HEK293 (cell line): ENCODE measurements around the gene BRD1.
"Not testable (repeated sequence)": the region's sequence is repeated elsewhere in the genome, so short reads cannot be mapped to it uniquely, and the experiment has no call there.

Source experiments
- CTCF ChIA-PET: fragments of 350-600 bp; formaldehyde crosslinking; extraction: SDS; loops from one replicate; lab custom pipeline; 2021; ENCODE audit warnings: antibody characterized with exemption; lab: Yijun Ruan, JAX
- POLR2A ChIA-PET: fragments of 300-600 bp; formaldehyde crosslinking; extraction: SDS; loops from one replicate; lab custom pipeline; 2020; ENCODE audit warnings: antibody characterized with exemption, inconsistent platforms; lab: Yijun Ruan, JAX
- H3K27ac ChIP-seq: fragments of 200-500 bp; sonication (Bioruptor generic); 2 replicates; pipeline ENCODE4 v1.5.1; 2014; ENCODE audit warnings: low read depth, low read length, control low read depth, inconsistent platforms; ENCODE audit errors: extremely low read depth
- H3K36me3 ChIP-seq, 2 experiments: fragments of 200-500 bp in 1 of 2; sonication (Bioruptor generic) in 1 of 2; 1 replicate in 1 of 2; 2 replicates in 1 of 2; pipeline ENCODE4 v1.5.1; 2014 to 2017; ENCODE audit warnings: inconsistent platforms in 2 of 2, low read length in 2 of 2; ENCODE audit not compliant: control insufficient read depth in 2 of 2, insufficient read depth in 1 of 2
- H3K4me1 ChIP-seq: fragments of 200-500 bp; sonication (Bioruptor generic); 2 replicates; pipeline ENCODE4 v1.5.1; 2014; ENCODE audit warnings: mild to moderate bottlenecking, low read length, inconsistent platforms; ENCODE audit not compliant: control insufficient read depth, insufficient read depth
- H3K4me3 ChIP-seq: 2 replicates; pipeline ENCODE4 v1.5.1; 2011; ENCODE audit warnings: low read depth, mild to moderate bottlenecking, control low read depth, low read length, moderate library complexity
- H3K9me3 ChIP-seq: fragments of 200-500 bp; sonication (Bioruptor generic); 2 replicates; pipeline ENCODE4 v1.5.1; 2014; ENCODE audit warnings: low read depth, low read length, inconsistent platforms; ENCODE audit not compliant: control insufficient read depth, insufficient read depth
- ATF2 ChIP-seq: fragments of 450-650 bp; formaldehyde crosslinking; IDR thresholded peaks from 2 replicates; pipeline ENCODE4 v1.5.1; 2016; ENCODE audit warnings: missing biosample characterization, missing genetic modification characterization, low read depth
- BCL11B ChIP-seq: fragments of 450-650 bp; formaldehyde crosslinking; IDR thresholded peaks from 2 replicates; pipeline ENCODE4 v1.5.1; 2016; ENCODE audit warnings: low read depth, missing biosample characterization, missing genetic modification characterization
- KLF1 ChIP-seq: fragments of 450-650 bp; formaldehyde crosslinking; IDR thresholded peaks from 2 replicates; pipeline ENCODE4 v1.5.1; 2016; ENCODE audit warnings: missing biosample characterization, missing genetic modification characterization
- PATZ1 ChIP-seq: fragments of 450-650 bp; formaldehyde crosslinking; IDR thresholded peaks from 2 replicates; pipeline ENCODE4 v1.5.1; 2016; ENCODE audit warnings: missing biosample characterization, missing genetic modification characterization
- YY1 ChIP-seq: fragments of 450-650 bp; formaldehyde crosslinking; IDR thresholded peaks from 2 replicates; pipeline ENCODE4 v1.5.1; 2018; ENCODE audit warnings: missing biosample characterization, missing genetic modification characterization
- ZBTB21 ChIP-seq: fragments of 450-650 bp; formaldehyde crosslinking; IDR thresholded peaks from 2 replicates; pipeline ENCODE4 v1.5.1; 2017; ENCODE audit warnings: missing biosample characterization, missing genetic modification characterization
- ZIC2 ChIP-seq: fragments of 450-650 bp; formaldehyde crosslinking; IDR thresholded peaks from 2 replicates; pipeline ENCODE4 v1.5.1; 2016; ENCODE audit warnings: missing biosample characterization, missing genetic modification characterization
- ZNF10 ChIP-seq: fragments of 450-650 bp; formaldehyde crosslinking; IDR thresholded peaks from 2 replicates; pipeline ENCODE4 v1.5.1; 2017; ENCODE audit warnings: missing biosample characterization, missing genetic modification characterization
- ZNF239 ChIP-seq: fragments of 450-650 bp; formaldehyde crosslinking; IDR thresholded peaks from 2 replicates; pipeline ENCODE4 v1.5.1; 2016; ENCODE audit warnings: missing biosample characterization, missing genetic modification characterization
- ZNF248 ChIP-seq: fragments of 450-650 bp; formaldehyde crosslinking; IDR thresholded peaks from 2 replicates; pipeline ENCODE4 v1.5.1; 2017; ENCODE audit warnings: missing biosample characterization, missing genetic modification characterization
- ZNF311 ChIP-seq: fragments of 450-650 bp; formaldehyde crosslinking; IDR thresholded peaks from 2 replicates; pipeline ENCODE4 v1.5.1; 2017; ENCODE audit warnings: missing biosample characterization, missing genetic modification characterization, borderline replicate concordance
- ZNF394 ChIP-seq: fragments of 450-650 bp; formaldehyde crosslinking; IDR thresholded peaks from 2 replicates; pipeline ENCODE4 v1.5.1; 2016; ENCODE audit warnings: missing biosample characterization, missing genetic modification characterization, mild to moderate bottlenecking, moderate library complexity, borderline replicate concordance
- ZNF629 ChIP-seq: fragments of 450-650 bp; formaldehyde crosslinking; IDR thresholded peaks from 2 replicates; pipeline ENCODE4 v1.5.1; 2017; ENCODE audit warnings: missing biosample characterization, missing genetic modification characterization
- ZNF660 ChIP-seq: fragments of 450-650 bp; IDR thresholded peaks from 2 replicates; pipeline ENCODE4 v1.5.1; 2018; ENCODE audit warnings: missing biosample characterization, mild to moderate bottlenecking, missing genetic modification characterization
- ZNF76 ChIP-seq: fragments of 450-650 bp; formaldehyde crosslinking; IDR thresholded peaks from 2 replicates; pipeline ENCODE4; 2016; ENCODE audit warnings: low read depth, missing biosample characterization, missing genetic modification characterization, borderline replicate concordance
- ZNF837 ChIP-seq: fragments of 450-650 bp; formaldehyde crosslinking; IDR thresholded peaks from 2 replicates; pipeline ENCODE4 v1.5.1; 2016; ENCODE audit warnings: missing biosample characterization, missing genetic modification characterization
- TF ChIP-seq, protein P1 (sequence below): fragments of 450-650 bp; formaldehyde crosslinking; IDR thresholded peaks from 2 replicates; pipeline ENCODE4 v1.5.1; 2017; ENCODE audit warnings: missing biosample characterization, mild to moderate bottlenecking, missing genetic modification characterization, moderate library complexity

Gene BRD1

DNA sequence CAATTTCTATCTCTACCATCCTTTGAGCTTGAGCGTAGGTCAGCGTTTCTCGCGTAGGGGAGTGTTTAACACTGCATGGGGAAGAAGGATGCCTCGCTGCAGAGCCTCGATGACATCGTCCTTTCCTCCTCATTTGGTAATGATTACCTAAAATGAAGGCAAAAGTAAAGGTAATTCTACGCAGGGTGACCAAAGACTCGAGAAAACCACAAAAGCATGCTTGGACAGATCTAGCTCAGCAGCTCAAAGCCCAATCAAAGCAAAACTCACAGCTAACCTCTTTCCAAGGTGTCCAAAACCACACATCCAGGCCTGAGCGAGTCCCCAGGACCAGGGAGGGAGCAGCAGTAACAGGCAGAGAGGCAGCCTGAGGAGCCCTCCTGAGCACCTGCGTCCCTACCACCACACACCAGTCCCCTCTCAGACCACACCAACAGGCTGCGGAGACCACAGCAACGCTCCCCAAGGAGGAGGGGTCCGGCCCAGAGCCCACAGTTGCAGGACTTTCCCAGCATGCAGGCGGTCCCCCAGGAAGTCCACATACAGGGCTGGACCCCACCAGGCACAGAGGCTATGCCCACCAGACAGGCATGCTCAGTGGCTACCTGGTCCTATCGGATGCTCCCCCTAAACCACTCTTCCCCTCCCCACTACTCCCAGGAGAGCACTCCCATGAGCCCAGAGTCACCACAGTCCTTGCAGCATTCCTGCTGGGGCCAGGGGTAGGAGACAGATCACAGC lies 3.3 kb downstream of the BRD1 start:
- peaks cover 32 to 66% of the 10 kb centered on the region in 2 experiments for H3K36me3 ChIP-seq
- ChIA-PET POLR2A (no interaction called here), CTCF (no interaction called here)
- H3K4me3 ChIP-seq, result no peak overlapping the region
- peak; percentile 28; the same call in 1 of the 2 replicates for TF ChIP-seq ATF2
- TF ChIP-seq BCL11B (tag by site-specific recombination), result no peak
- no peak for TF ChIP-seq ZNF76 (tag by site-specific recombination)
- TF ChIP-seq ZNF629 (tag by site-specific recombination), result 0 out of 2 replicates have a peak, but pooled peaks have one; percentile 25
- no peak for TF ChIP-seq YY1
- TF ChIP-seq ZNF239 (tag by site-specific recombination), result no peak
- TF ChIP-seq ZNF660, result no peak
- peak; percentile 11; the same call in 1 of the 2 replicates for TF ChIP-seq ZIC2 (tag by site-specific recombination)
- no peaks in the 10 kb centered on the region for H3K9me3 ChIP-seq
- peaks cover 4% of the 10 kb centered on the region for H3K4me1 ChIP-seq
- H3K27ac ChIP-seq, result no peak overlapping the region

GRCh38 chr22:49823289-49824045 lies 4.2 kb downstream of the BRD1 start:
- H3K4me1 ChIP-seq, result peaks cover 4% of the 10 kb centered on the region
- POLR2A ChIA-PET, result no interaction called here
- no peak for TF ChIP-seq ZNF837 (tag by site-specific recombination)
- no peak for TF ChIP-seq PATZ1 (tag by site-specific recombination)
- H3K36me3 ChIP-seq, result peaks cover 41 to 75% of the 10 kb centered on the region in 2 experiments
- H3K27ac ChIP-seq, result no peak overlapping the region
- no peaks in the 10 kb centered on the region for H3K9me3 ChIP-seq
- no peak overlapping the region for H3K4me3 ChIP-seq
- CTCF ChIA-PET, result no interaction called here

GRCh38 chr22:49821741-49822140 lies 5.9 kb downstream of the BRD1 start:
- POLR2A ChIA-PET, result interaction anchor here (0.7 kb wide), 1 partner anchor 339 kb away, joined by 4 read pairs; no protein-coding TSS in a partner anchor
- H3K36me3 ChIP-seq, result peaks cover 46 to 92% of the 10 kb centered on the region in 2 experiments

GRCh38 chr22:49820984-49821383 lies 6.7 kb downstream of the BRD1 start:
- CTCF ChIA-PET, result interaction anchor here (0.6 to 1.5 kb wide), 3 partner anchors 46 to 210 kb away, joined by 3 read pairs; no protein-coding TSS in a partner anchor
- Histone ChIP-seq H3K27ac (no peak overlapping the region), H3K36me3 (peaks cover 46 to 100% of the 10 kb centered on the region in 2 experiments), H3K4me1 (peaks cover 4% of the 10 kb centered on the region), H3K9me3 (no peaks in the 10 kb centered on the region), H3K4me3 (no peak overlapping the region)
- POLR2A ChIA-PET, result interaction anchor here (0.7 kb wide), 1 partner anchor 240 kb away, joined by 3 read pairs; no protein-coding TSS in a partner anchor
- TF ChIP-seq, protein P1, sequence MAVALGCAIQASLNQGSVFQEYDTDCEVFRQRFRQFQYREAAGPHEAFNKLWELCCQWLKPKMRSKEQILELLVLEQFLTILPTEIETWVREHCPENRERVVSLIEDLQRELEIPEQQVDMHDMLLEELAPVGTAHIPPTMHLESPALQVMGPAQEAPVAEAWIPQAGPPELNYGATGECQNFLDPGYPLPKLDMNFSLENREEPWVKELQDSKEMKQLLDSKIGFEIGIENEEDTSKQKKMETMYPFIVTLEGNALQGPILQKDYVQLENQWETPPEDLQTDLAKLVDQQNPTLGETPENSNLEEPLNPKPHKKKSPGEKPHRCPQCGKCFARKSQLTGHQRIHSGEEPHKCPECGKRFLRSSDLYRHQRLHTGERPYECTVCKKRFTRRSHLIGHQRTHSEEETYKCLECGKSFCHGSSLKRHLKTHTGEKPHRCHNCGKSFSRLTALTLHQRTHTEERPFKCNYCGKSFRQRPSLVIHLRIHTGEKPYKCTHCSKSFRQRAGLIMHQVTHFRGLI, result no peak
- TF ChIP-seq ZNF394 (tag by site-specific recombination) (no peak), ZNF248 (tag by site-specific recombination) (no peak), ZNF311 (tag by site-specific recombination) (no peak), KLF1 (tag by site-specific recombination) (no peak), ZNF10 (tag by site-specific recombination) (no peak), ZBTB21 (tag by site-specific recombination) (no peak)

More at GRCh38 chr22:49821741-49822140, 5.9 kb downstream of the BRD1 start:
- CTCF ChIA-PET, result interaction anchor here (0.6 to 1.5 kb wide), 2 partner anchors 168 to 209 kb away, joined by 3 read pairs; no protein-coding TSS in a partner anchor
- H3K9me3 ChIP-seq, H3K4me3 ChIP-seq, H3K4me1 ChIP-seq, H3K27ac ChIP-seq: not testable (repeated sequence)
